ENCODE measurements around the gene LFNG.

- no peak for TF ChIP-seq CTCF (IDR thresholded peaks at IDR 0.05)
- TF ChIP-seq POLR2A (IDR thresholded peaks at IDR 0.05), result no peak
- TF ChIP-seq EP300 (IDR thresholded peaks at IDR 0.05), result no peak
These were observed 26.3 kb downstream of the LFNG start for GRCh38 chr7:2545746-2546425.

Data from upper lobe of left lung (tissue), 4 donors.